SU-DHL-6 (cell line): ENCODE results near the gene KLHL18.
A peak's percentile ranks its signal among the peaks of the same experiment; 100 is the strongest.

Experiments used
- H2AFZ ChIP-seq: fragments of 200-600 bp; sonication (generic); 2 replicates; pipeline ENCODE4 v1.6.1; 2014; ENCODE audit warnings: low read depth, mild to moderate bottlenecking, moderate library complexity, mixed read lengths, antibody characterized with exemption, low read length; ENCODE audit not compliant: severe bottlenecking
- H3F3A ChIP-seq: fragments of 200-600 bp; shearing (Covaris generic); 2 replicates; pipeline ENCODE4 v1.6.0; 2016; ENCODE audit warnings: antibody characterized with exemption, mild to moderate bottlenecking; ENCODE audit not compliant: insufficient read depth
- H3K27ac ChIP-seq: fragments of 200-600 bp; sonication (generic); 2 replicates; pipeline ENCODE4 v1.5.1; 2016; ENCODE audit warnings: low read depth, mild to moderate bottlenecking, low read length, moderate library complexity, mixed read lengths
- H3K27me3 ChIP-seq: fragments of 200-600 bp; sonication (generic), shearing (Covaris generic); 2 replicates; pipeline ENCODE4 v1.6.0; 2014; ENCODE audit warnings: mild to moderate bottlenecking, low read length
- H3K36me3 ChIP-seq: fragments of 200-600 bp; sonication (generic); 2 replicates; pipeline ENCODE4 v1.6.1; 2014; ENCODE audit warnings: mild to moderate bottlenecking, low read length, mixed read lengths
- H3K4me2 ChIP-seq: fragments of 300-600, 200-600 bp; shearing (Covaris generic), sonication (generic); 2 replicates; pipeline ENCODE4 v1.6.0; 2014; ENCODE audit warnings: low read length, low read depth, mild to moderate bottlenecking; ENCODE audit not compliant: poor library complexity, severe bottlenecking
- H3K4me3 ChIP-seq: fragments of 200-600 bp; sonication (generic); 2 replicates; pipeline ENCODE4 v1.5.1; 2014; ENCODE audit warnings: antibody characterized with exemption, low read length, mild to moderate bottlenecking, mixed read lengths; ENCODE audit not compliant: insufficient read depth, poor library complexity, severe bottlenecking
- H3K79me2 ChIP-seq: fragments of 200-600 bp; sonication (generic); 2 replicates; pipeline ENCODE4 v1.6.1; 2014; ENCODE audit warnings: mild to moderate bottlenecking, low read length, moderate library complexity; ENCODE audit not compliant: insufficient read depth
- H3K9ac ChIP-seq: fragments of 200-600 bp; sonication (generic); 2 replicates; pipeline ENCODE4 v1.7.0; 2014; ENCODE audit warnings: mild to moderate bottlenecking, low read length
- H3K9me2 ChIP-seq: fragments of 200-600 bp; sonication (generic); replicated peaks from 2 replicates; pipeline ENCODE4 v1.6.1; 2014; ENCODE audit warnings: low read length; ENCODE audit not compliant: insufficient read depth
- H3K9me3 ChIP-seq: fragments of 200-600 bp; sonication (generic); 2 replicates; pipeline ENCODE4 v1.6.1; 2014; ENCODE audit warnings: low read length, mixed read lengths; ENCODE audit not compliant: insufficient read depth
- H4K20me1 ChIP-seq: fragments of 200-600 bp; sonication (generic); 2 replicates; pipeline ENCODE4 v1.6.1; 2014; ENCODE audit warnings: low read depth, mild to moderate bottlenecking, antibody characterized with exemption, low read length, moderate library complexity, mixed read lengths
- EZH2phosphoT487 ChIP-seq: fragments of 200-600 bp; sonication (generic), shearing (Covaris generic); conservative IDR thresholded peaks from 2 replicates; pipeline ENCODE4 v1.6.1; 2018; ENCODE audit warnings: mild to moderate bottlenecking, antibody characterized with exemption, low read length, moderate library complexity, mixed read lengths
- TF ChIP-seq, protein P1 (sequence below): fragments of 200-600 bp; sonication (generic); IDR thresholded peaks from one replicate; pipeline ENCODE4 v1.5.1; 2017; ENCODE audit warnings: antibody characterized with exemption, mild to moderate bottlenecking, low read length, moderate library complexity; ENCODE audit not compliant: insufficient read depth, poor library complexity, severe bottlenecking

Gene KLHL18

GRCh38 chr3:47282424-47283192, at the start of gene KLHL18, which contains the start of gene KIF9:
KLHL18 (plus strand) TSS chr3:47282944; CDS start chr3:47282966, 22 bp downstream.
KIF9 (minus strand) TSS chr3:47282799; CDS start chr3:47277374, 5,425 bp downstream.
- H3K27me3 ChIP-seq: no peaks in the 10 kb centered on the region
- no peaks in the 10 kb centered on the region for H3K9me3 ChIP-seq
- no peaks in the 10 kb centered on the region for H4K20me1 ChIP-seq
- peak within 1 kb of the TSS; percentile 83 for H3K27ac ChIP-seq
- TF ChIP-seq, protein P1, sequence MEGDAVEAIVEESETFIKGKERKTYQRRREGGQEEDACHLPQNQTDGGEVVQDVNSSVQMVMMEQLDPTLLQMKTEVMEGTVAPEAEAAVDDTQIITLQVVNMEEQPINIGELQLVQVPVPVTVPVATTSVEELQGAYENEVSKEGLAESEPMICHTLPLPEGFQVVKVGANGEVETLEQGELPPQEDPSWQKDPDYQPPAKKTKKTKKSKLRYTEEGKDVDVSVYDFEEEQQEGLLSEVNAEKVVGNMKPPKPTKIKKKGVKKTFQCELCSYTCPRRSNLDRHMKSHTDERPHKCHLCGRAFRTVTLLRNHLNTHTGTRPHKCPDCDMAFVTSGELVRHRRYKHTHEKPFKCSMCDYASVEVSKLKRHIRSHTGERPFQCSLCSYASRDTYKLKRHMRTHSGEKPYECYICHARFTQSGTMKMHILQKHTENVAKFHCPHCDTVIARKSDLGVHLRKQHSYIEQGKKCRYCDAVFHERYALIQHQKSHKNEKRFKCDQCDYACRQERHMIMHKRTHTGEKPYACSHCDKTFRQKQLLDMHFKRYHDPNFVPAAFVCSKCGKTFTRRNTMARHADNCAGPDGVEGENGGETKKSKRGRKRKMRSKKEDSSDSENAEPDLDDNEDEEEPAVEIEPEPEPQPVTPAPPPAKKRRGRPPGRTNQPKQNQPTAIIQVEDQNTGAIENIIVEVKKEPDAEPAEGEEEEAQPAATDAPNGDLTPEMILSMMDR: no peak
- TF ChIP-seq EZH2phosphoT487: no peak
- no peaks in the 10 kb centered on the region for H3K36me3 ChIP-seq
- H3K4me3 ChIP-seq: peak within 1 kb of the TSS; percentile 66
- H3K79me2 ChIP-seq: peaks cover 45% of the 10 kb centered on the region
- H3F3A ChIP-seq: no peaks in the 10 kb centered on the region
- peak within 1 kb of the TSS; percentile 77 for H3K4me2 ChIP-seq
- H3K9me2 ChIP-seq: no peaks in the 10 kb centered on the region
- peak within 1 kb of the TSS; percentile 82 for H3K9ac ChIP-seq
- peak within 1 kb of the TSS; percentile 73 for H2AFZ ChIP-seq

DNA sequence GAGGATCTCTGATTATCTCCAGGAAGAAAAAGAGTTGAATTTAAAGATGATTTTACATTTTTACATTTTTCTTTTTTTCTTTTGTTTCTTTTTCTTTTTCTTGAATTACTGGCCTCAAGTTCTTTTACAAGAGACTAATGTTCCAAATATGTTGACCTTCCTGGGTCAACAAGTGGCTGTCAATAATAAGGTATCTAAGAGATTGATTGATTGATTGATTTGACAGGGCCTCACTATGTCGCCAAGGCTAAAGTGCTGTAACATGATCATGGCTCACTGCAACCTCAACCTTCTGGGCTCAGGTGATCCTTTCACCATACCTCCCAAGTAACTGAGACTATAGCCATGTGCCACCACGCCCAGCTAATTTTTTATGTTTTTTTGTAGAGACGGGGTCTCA, 44.7 kb upstream of the KLHL18 start:
- Histone ChIP-seq H3K9me2 (no peaks in the 10 kb centered on the region), H3K36me3 (no peaks in the 10 kb centered on the region), H3K4me3 (no peak overlapping the region), H3F3A (no peaks in the 10 kb centered on the region), H2AFZ (no peak overlapping the region), H3K79me2 (no peaks in the 10 kb centered on the region), H3K4me2 (no peak overlapping the region), H4K20me1 (no peaks in the 10 kb centered on the region), H3K9me3 (no peaks in the 10 kb centered on the region), H3K27me3 (no peaks in the 10 kb centered on the region), H3K9ac (no peak overlapping the region), H3K27ac (no peak overlapping the region)
- TF ChIP-seq EZH2phosphoT487: no peak
- TF ChIP-seq, protein P1: no peak

GRCh38 chr3:47239929-47240328, 42.8 kb upstream of the KLHL18 start:
- Histone ChIP-seq H3K4me3 (no peak overlapping the region), H4K20me1 (no peaks in the 10 kb centered on the region), H3K79me2 (no peaks in the 10 kb centered on the region), H3K9ac (no peak overlapping the region), H2AFZ (no peak overlapping the region), H3K36me3 (no peaks in the 10 kb centered on the region), H3K9me3 (no peaks in the 10 kb centered on the region), H3K27ac (no peak overlapping the region), H3K27me3 (no peaks in the 10 kb centered on the region), H3F3A (no peaks in the 10 kb centered on the region), H3K4me2 (no peak overlapping the region), H3K9me2 (no peaks in the 10 kb centered on the region)
- TF ChIP-seq, protein P1: no peak
- no peak for TF ChIP-seq EZH2phosphoT487
